HepG2 (cell line): ENCODE measurements around the gene ERCC5. TPM values are rescaled to one million over a fixed set of nuclear protein-coding genes. Genes with fewer than 3 reads are reported as not detected.

Experiments used
- ELK4 ChIP-seq: sonication (generic); formaldehyde crosslinking; IDR thresholded peaks from 2 replicates; pipeline ENCODE4 v1.9.0; 2021; ENCODE audit warnings: missing genetic modification reagents, borderline replicate concordance
- FLYWCH1 ChIP-seq: sonication (generic); formaldehyde crosslinking; IDR thresholded peaks from 2 replicates; pipeline ENCODE4 v1.8.1; 2023; ENCODE audit warnings: mild to moderate bottlenecking, missing genetic modification reagents
- MIXL1 ChIP-seq: IDR thresholded peaks from 2 replicates; pipeline ENCODE4 v1.6.1; 2016
- RBAK ChIP-seq: sonication (generic); formaldehyde crosslinking; IDR thresholded peaks from 2 replicates; pipeline ENCODE4 v1.5.1; 2020; ENCODE audit warnings: mild to moderate bottlenecking, missing genetic modification reagents
- RNF2 ChIP-seq: fragments of 450-650 bp; conservative IDR thresholded peaks from 2 replicates; pipeline ENCODE4 v1.6.1; 2016; ENCODE audit warnings: low read depth
- SIX4 ChIP-seq: sonication (generic); formaldehyde crosslinking; IDR thresholded peaks from 2 replicates; pipeline ENCODE4 v1.4.0; 2020; ENCODE audit warnings: missing genetic modification reagents
- SOX5 ChIP-seq: IDR thresholded peaks from 2 replicates; pipeline ENCODE4 v1.6.1; 2016; ENCODE audit warnings: borderline replicate concordance
- ZNF230 ChIP-seq: sonication (generic); formaldehyde crosslinking; IDR thresholded peaks from 2 replicates; pipeline ENCODE4 v1.4.0; 2020; ENCODE audit warnings: mild to moderate bottlenecking, missing genetic modification reagents
- ZNF660 ChIP-seq: sonication (generic); formaldehyde crosslinking; IDR thresholded peaks from 2 replicates; pipeline ENCODE4 v1.5.1; 2020; ENCODE audit warnings: mild to moderate bottlenecking, low read depth, missing genetic modification reagents, borderline replicate concordance
- polyA plus RNA-seq, 8 experiments: library from polyadenylated mRNA; depleted of rRNA in 3 of 8; stranded (reverse) in 7 of 8; unstranded in 1 of 8; fragments of >200 nt; fragmentation: Illumina TruSeq in 4 of 8; extraction: Trizol in 4 of 8; gene quantifications; 2 replicates each; pipeline versions ENCODE4 v1.2.1 to v1.2.3, GENCODE V29; 2011 to 2016; ENCODE audit warnings: low read depth in 4 of 8, missing spikeins in 1 of 8, mixed read lengths in 1 of 8; ENCODE audit not compliant: insufficient read depth in 1 of 8
- total RNA-seq, 5 experiments: library from RNA; depleted of rRNA; stranded (reverse); fragments of >200 nt; fragmentation: Illumina TruSeq; extraction: Trizol; gene quantifications; 2 replicates each; pipeline ENCODE4 v1.2.3, GENCODE V29; 2016; ENCODE audit warnings: low read depth in 1 of 5
- TF ChIP-seq, protein P1 (sequence below): sonication (generic); formaldehyde crosslinking; IDR thresholded peaks from 2 replicates; pipeline ENCODE4 v1.5.1; 2020; ENCODE audit warnings: mild to moderate bottlenecking, missing genetic modification reagents, borderline replicate concordance

ERCC5 gene
- total and polyA plus RNA-seq, 2 of the 13 experiments (the other 11 are each of a cell fraction or from before 2014, with no cell fraction given), result 12.9 to 35.5 TPM

GRCh38 chr13:102814025-102814607 is 31.7 kb upstream of the ERCC5 start (continued):
- TF ChIP-seq ZNF230 (CRISPR knock-in tag), result no peak
- TF ChIP-seq ELK4, result no peak
- TF ChIP-seq, protein P1, sequence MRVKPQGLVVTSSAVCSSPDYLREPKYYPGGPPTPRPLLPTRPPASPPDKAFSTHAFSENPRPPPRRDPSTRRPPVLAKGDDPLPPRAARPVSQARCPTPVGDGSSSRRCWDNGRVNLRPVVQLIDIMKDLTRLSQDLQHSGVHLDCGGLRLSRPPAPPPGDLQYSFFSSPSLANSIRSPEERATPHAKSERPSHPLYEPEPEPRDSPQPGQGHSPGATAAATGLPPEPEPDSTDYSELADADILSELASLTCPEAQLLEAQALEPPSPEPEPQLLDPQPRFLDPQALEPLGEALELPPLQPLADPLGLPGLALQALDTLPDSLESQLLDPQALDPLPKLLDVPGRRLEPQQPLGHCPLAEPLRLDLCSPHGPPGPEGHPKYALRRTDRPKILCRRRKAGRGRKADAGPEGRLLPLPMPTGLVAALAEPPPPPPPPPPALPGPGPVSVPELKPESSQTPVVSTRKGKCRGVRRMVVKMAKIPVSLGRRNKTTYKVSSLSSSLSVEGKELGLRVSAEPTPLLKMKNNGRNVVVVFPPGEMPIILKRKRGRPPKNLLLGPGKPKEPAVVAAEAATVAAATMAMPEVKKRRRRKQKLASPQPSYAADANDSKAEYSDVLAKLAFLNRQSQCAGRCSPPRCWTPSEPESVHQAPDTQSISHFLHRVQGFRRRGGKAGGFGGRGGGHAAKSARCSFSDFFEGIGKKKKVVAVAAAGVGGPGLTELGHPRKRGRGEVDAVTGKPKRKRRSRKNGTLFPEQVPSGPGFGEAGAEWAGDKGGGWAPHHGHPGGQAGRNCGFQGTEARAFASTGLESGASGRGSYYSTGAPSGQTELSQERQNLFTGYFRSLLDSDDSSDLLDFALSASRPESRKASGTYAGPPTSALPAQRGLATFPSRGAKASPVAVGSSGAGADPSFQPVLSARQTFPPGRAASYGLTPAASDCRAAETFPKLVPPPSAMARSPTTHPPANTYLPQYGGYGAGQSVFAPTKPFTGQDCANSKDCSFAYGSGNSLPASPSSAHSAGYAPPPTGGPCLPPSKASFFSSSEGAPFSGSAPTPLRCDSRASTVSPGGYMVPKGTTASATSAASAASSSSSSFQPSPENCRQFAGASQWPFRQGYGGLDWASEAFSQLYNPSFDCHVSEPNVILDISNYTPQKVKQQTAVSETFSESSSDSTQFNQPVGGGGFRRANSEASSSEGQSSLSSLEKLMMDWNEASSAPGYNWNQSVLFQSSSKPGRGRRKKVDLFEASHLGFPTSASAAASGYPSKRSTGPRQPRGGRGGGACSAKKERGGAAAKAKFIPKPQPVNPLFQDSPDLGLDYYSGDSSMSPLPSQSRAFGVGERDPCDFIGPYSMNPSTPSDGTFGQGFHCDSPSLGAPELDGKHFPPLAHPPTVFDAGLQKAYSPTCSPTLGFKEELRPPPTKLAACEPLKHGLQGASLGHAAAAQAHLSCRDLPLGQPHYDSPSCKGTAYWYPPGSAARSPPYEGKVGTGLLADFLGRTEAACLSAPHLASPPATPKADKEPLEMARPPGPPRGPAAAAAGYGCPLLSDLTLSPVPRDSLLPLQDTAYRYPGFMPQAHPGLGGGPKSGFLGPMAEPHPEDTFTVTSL, result no peak
- TF ChIP-seq SOX5 (CRISPR knock-in tag), result no peak
- TF ChIP-seq SIX4, result no peak
- no peak for TF ChIP-seq FLYWCH1 (CRISPR knock-in tag)
- no peak for TF ChIP-seq RNF2
- no peak for TF ChIP-seq RBAK (CRISPR knock-in tag)
- no peak for TF ChIP-seq MIXL1 (CRISPR knock-in tag)
- TF ChIP-seq ZNF660, result no peak
